Measurements from ENCODE around the gene RASAL2.
"Not testable (repeated sequence)": the region's sequence is repeated elsewhere in the genome, so short reads cannot be mapped to it uniquely, and the experiment has no call there.

Gene RASAL2

GRCh38 chr1:178502856-178503255 lies 409.0 kb downstream of the RASAL2 start:
- DNase-seq (ENCODE audit: insufficient read length, low spot score) (no peak), FAIRE-seq (no peak)
- no peak for TF ChIP-seq POLR2AphosphoS5 (IDR thresholded peaks at IDR 0.05; ENCODE audit: low read depth, low read length)
- TF ChIP-seq PAX5 (IDR thresholded peaks at IDR 0.05; ENCODE audit: insufficient read depth, low read length, severe bottlenecking): no peak
- no peak for TF ChIP-seq POLR2A (IDR thresholded peaks at IDR 0.05; ENCODE audit: low read depth, low read length)
- no peak for TF ChIP-seq SPI1 (IDR thresholded peaks at IDR 0.05; ENCODE audit: low read depth, low read length)
- TF ChIP-seq TAF1 (IDR thresholded peaks at IDR 0.05; ENCODE audit: low read depth, low read length): no peak
- no peak for TF ChIP-seq POU2F2 (IDR thresholded peaks at IDR 0.05; ENCODE audit: low read depth, low read length)

- not testable (repeated sequence) for FAIRE-seq; DNase-seq (ENCODE audit: insufficient read length, low spot score)
Observed at GRCh38 chr1:178503316-178503715, 409.4 kb downstream of the RASAL2 start.

- DNase-seq (ENCODE audit: insufficient read length, low spot score): no peak
- TF ChIP-seq TAF1 (IDR thresholded peaks at IDR 0.05; ENCODE audit: low read depth, low read length): no peak
- no peak for TF ChIP-seq POLR2AphosphoS5 (IDR thresholded peaks at IDR 0.05; ENCODE audit: low read depth, low read length)
- no peak for TF ChIP-seq PAX5 (IDR thresholded peaks at IDR 0.05; ENCODE audit: insufficient read depth, low read length, severe bottlenecking)
- TF ChIP-seq POU2F2 (IDR thresholded peaks at IDR 0.05; ENCODE audit: low read depth, low read length): no peak
- TF ChIP-seq POLR2A (IDR thresholded peaks at IDR 0.05; ENCODE audit: low read depth, low read length): no peak
- TF ChIP-seq SPI1 (IDR thresholded peaks at IDR 0.05; ENCODE audit: low read depth, low read length): no peak
- FAIRE-seq: no peak
Observed at GRCh38 chr1:178503849-178504248, 409.9 kb downstream of the RASAL2 start.

- no peak for TF ChIP-seq POLR2A (IDR thresholded peaks at IDR 0.05; ENCODE audit: low read depth, low read length)
- TF ChIP-seq TAF1 (IDR thresholded peaks at IDR 0.05; ENCODE audit: low read depth, low read length): no peak
- no peak for TF ChIP-seq SPI1 (IDR thresholded peaks at IDR 0.05; ENCODE audit: low read depth, low read length)
- no peak for TF ChIP-seq PAX5 (IDR thresholded peaks at IDR 0.05; ENCODE audit: insufficient read depth, low read length, severe bottlenecking)
- no peak for TF ChIP-seq POU2F2 (IDR thresholded peaks at IDR 0.05; ENCODE audit: low read depth, low read length)
- TF ChIP-seq POLR2AphosphoS5 (IDR thresholded peaks at IDR 0.05; ENCODE audit: low read depth, low read length): no peak
- FAIRE-seq (no peak), DNase-seq (ENCODE audit: insufficient read length, low spot score) (no peak)
Observed at GRCh38 chr1:178504286-178504685, 410.4 kb downstream of the RASAL2 start.

- no peak for DNase-seq (ENCODE audit: insufficient read length, low spot score)
- TF ChIP-seq POLR2AphosphoS5 (IDR thresholded peaks at IDR 0.05; ENCODE audit: low read depth, low read length) (no peak), SPI1 (IDR thresholded peaks at IDR 0.05; ENCODE audit: low read depth, low read length) (no peak), TAF1 (IDR thresholded peaks at IDR 0.05; ENCODE audit: low read depth, low read length) (no peak), PAX5 (IDR thresholded peaks at IDR 0.05; ENCODE audit: insufficient read depth, low read length, severe bottlenecking) (no peak), POLR2A (IDR thresholded peaks at IDR 0.05; ENCODE audit: low read depth, low read length) (no peak), POU2F2 (IDR thresholded peaks at IDR 0.05; ENCODE audit: low read depth, low read length) (no peak)
- FAIRE-seq: no peak
Observed at GRCh38 chr1:178506177-178506576, 412.3 kb downstream of the RASAL2 start.

GRCh38 chr1:178506669-178507068 lies 412.8 kb downstream of the RASAL2 start:
- FAIRE-seq (no peak), DNase-seq (ENCODE audit: insufficient read length, low spot score) (no peak)

GRCh38 chr1:178509414-178510007 lies 415.6 kb downstream of the RASAL2 start:
- no peak for FAIRE-seq
- no peak for TF ChIP-seq POLR2A (IDR thresholded peaks at IDR 0.05; ENCODE audit: low read depth, low read length)
- no peak for TF ChIP-seq POU2F2 (IDR thresholded peaks at IDR 0.05; ENCODE audit: low read depth, low read length)
- no peak for TF ChIP-seq PAX5 (IDR thresholded peaks at IDR 0.05; ENCODE audit: insufficient read depth, low read length, severe bottlenecking)
- no peak for TF ChIP-seq POLR2AphosphoS5 (IDR thresholded peaks at IDR 0.05; ENCODE audit: low read depth, low read length)
- no peak for TF ChIP-seq TAF1 (IDR thresholded peaks at IDR 0.05; ENCODE audit: low read depth, low read length)
- TF ChIP-seq SPI1 (IDR thresholded peaks at IDR 0.05; ENCODE audit: low read depth, low read length): no peak
- DNase-seq (ENCODE audit: insufficient read length, low spot score): no peak

More at GRCh38 chr1:178506669-178507068, 412.8 kb downstream of the RASAL2 start:
- TF ChIP-seq SPI1 (IDR thresholded peaks at IDR 0.05; ENCODE audit: low read depth, low read length) (no peak), POLR2A (IDR thresholded peaks at IDR 0.05; ENCODE audit: low read depth, low read length) (no peak), POLR2AphosphoS5 (IDR thresholded peaks at IDR 0.05; ENCODE audit: low read depth, low read length) (no peak), TAF1 (IDR thresholded peaks at IDR 0.05; ENCODE audit: low read depth, low read length) (no peak), PAX5 (IDR thresholded peaks at IDR 0.05; ENCODE audit: insufficient read depth, low read length, severe bottlenecking) (no peak), POU2F2 (IDR thresholded peaks at IDR 0.05; ENCODE audit: low read depth, low read length) (no peak)

GRCh38 chr1:178510155-178510554 lies 416.3 kb downstream of the RASAL2 start:
- no peak for FAIRE-seq
- no peak for DNase-seq (ENCODE audit: insufficient read length, low spot score)
- TF ChIP-seq TAF1 (IDR thresholded peaks at IDR 0.05; ENCODE audit: low read depth, low read length): no peak
- no peak for TF ChIP-seq SPI1 (IDR thresholded peaks at IDR 0.05; ENCODE audit: low read depth, low read length)
- no peak for TF ChIP-seq POU2F2 (IDR thresholded peaks at IDR 0.05; ENCODE audit: low read depth, low read length)

GRCh38 chr1:178512566-178513277 lies 418.8 kb downstream of the RASAL2 start, which contains the start of gene TEX35:
TSS of gene TEX35 (plus strand) at chr1:178513109. CDS start at chr1:178513189, 80 bp downstream.
- no peak for TF ChIP-seq POLR2AphosphoS5 (IDR thresholded peaks at IDR 0.05; ENCODE audit: low read depth, low read length)
- DNase-seq (ENCODE audit: insufficient read length, low spot score) (no peak), FAIRE-seq (no peak)

- no peak for FAIRE-seq
- TF ChIP-seq TAF1 (IDR thresholded peaks at IDR 0.05; ENCODE audit: low read depth, low read length) (no peak), POLR2A (IDR thresholded peaks at IDR 0.05; ENCODE audit: low read depth, low read length) (no peak), POLR2AphosphoS5 (IDR thresholded peaks at IDR 0.05; ENCODE audit: low read depth, low read length) (no peak), POU2F2 (IDR thresholded peaks at IDR 0.05; ENCODE audit: low read depth, low read length) (no peak), PAX5 (IDR thresholded peaks at IDR 0.05; ENCODE audit: insufficient read depth, low read length, severe bottlenecking) (no peak), SPI1 (IDR thresholded peaks at IDR 0.05; ENCODE audit: low read depth, low read length) (no peak)
- DNase-seq (ENCODE audit: insufficient read length, low spot score): no peak
Observed at GRCh38 chr1:178513278-178513983, 419.5 kb downstream of the RASAL2 start.

Measured in GM12891 (cell line).